H9 (cell line): ENCODE measurements around the gene DOK6. TPM values are rescaled to one million over a fixed set of nuclear protein-coding genes. Genes with fewer than 3 reads are reported as not detected.

Experiments
- DNase-seq: peaks from one replicate; pipeline ENCODE4 v3.0.0-alpha.2; 2017
- H2AFZ ChIP-seq: one replicate; pipeline ENCODE4 v1.6.1; 2013; ENCODE audit warnings: mild to moderate bottlenecking, low read length, control low read depth, moderate library complexity
- H2AK5ac ChIP-seq: 2 replicates; pipeline ENCODE4 v1.6.1; 2013; ENCODE audit warnings: low read length, control low read depth, mixed read lengths; ENCODE audit not compliant: insufficient read length
- H2BK120ac ChIP-seq: one replicate; pipeline ENCODE4 v1.6.1; 2013; ENCODE audit warnings: low read depth, mild to moderate bottlenecking, low read length, control low read depth, inconsistent platforms; ENCODE audit not compliant: poor library complexity, severe bottlenecking
- H2BK12ac ChIP-seq: 2 replicates; pipeline ENCODE4 v1.6.1; 2013; ENCODE audit warnings: low read length, control low read depth, mixed read lengths, low read depth; ENCODE audit not compliant: insufficient read length
- H2BK15ac ChIP-seq: 2 replicates; pipeline ENCODE4 v1.6.1; 2013; ENCODE audit warnings: low read depth, low read length, control low read depth
- H2BK20ac ChIP-seq: one replicate; pipeline ENCODE4 v1.6.1; 2013; ENCODE audit warnings: low read depth, mild to moderate bottlenecking, low read length, control low read depth, inconsistent platforms; ENCODE audit not compliant: poor library complexity, severe bottlenecking
- H2BK5ac ChIP-seq: 2 replicates; pipeline ENCODE4 v1.6.1; 2013; ENCODE audit warnings: low read length, control low read depth, mixed read lengths; ENCODE audit not compliant: insufficient read length
- H3K14ac ChIP-seq: 2 replicates; pipeline ENCODE4 v1.6.1; 2013; ENCODE audit warnings: low read length, control low read depth; ENCODE audit not compliant: insufficient read depth
- H3K18ac ChIP-seq: 2 replicates; pipeline ENCODE4 v1.6.1; 2013; ENCODE audit warnings: low read depth, mild to moderate bottlenecking, mixed read lengths, low read length, control low read depth; ENCODE audit not compliant: insufficient read length
- H3K23ac ChIP-seq: 2 replicates; pipeline ENCODE4 v1.6.1; 2013; ENCODE audit warnings: low read length, control low read depth, mixed read lengths, low read depth; ENCODE audit not compliant: insufficient read length
- H3K23me2 ChIP-seq: 2 replicates; pipeline ENCODE4 v1.6.1; 2013; ENCODE audit warnings: low read depth, mild to moderate bottlenecking, mixed read lengths, low read length, control low read depth; ENCODE audit not compliant: insufficient read length, poor library complexity, severe bottlenecking
- H3K27ac ChIP-seq: 2 replicates; pipeline ENCODE4 v1.5.1; 2013; ENCODE audit warnings: low read length, control low read depth, mixed read lengths, low read depth; ENCODE audit not compliant: insufficient read length
- H3K27me3 ChIP-seq: 2 replicates; pipeline ENCODE4 v1.6.1; 2013; ENCODE audit warnings: low read length, control low read depth, inconsistent platforms; ENCODE audit not compliant: insufficient read depth
- H3K4ac ChIP-seq: 2 replicates; pipeline ENCODE4 v1.6.1; 2013; ENCODE audit warnings: low read depth, mild to moderate bottlenecking, control low read depth, inconsistent platforms, low read length, moderate library complexity
- H3K4me1 ChIP-seq: 2 replicates; pipeline ENCODE4 v1.6.1; 2013; ENCODE audit warnings: low read length, control low read depth, inconsistent platforms; ENCODE audit not compliant: insufficient read depth
- H3K4me2 ChIP-seq: 2 replicates; pipeline ENCODE4 v1.6.1; 2013; ENCODE audit warnings: low read length, control low read depth, mixed read lengths; ENCODE audit not compliant: insufficient read length, insufficient read depth
- H3K56ac ChIP-seq: 2 replicates; pipeline ENCODE4 v1.6.1; 2013; ENCODE audit warnings: low read depth, mild to moderate bottlenecking, mixed read lengths, low read length, control low read depth; ENCODE audit not compliant: insufficient read length
- H3K79me1 ChIP-seq: 2 replicates; pipeline ENCODE4 v1.6.1; 2013; ENCODE audit warnings: low read depth, mild to moderate bottlenecking, moderate library complexity, low read length, control low read depth, inconsistent platforms; ENCODE audit not compliant: insufficient read depth, poor library complexity, severe bottlenecking
- H3K79me2 ChIP-seq: 2 replicates; pipeline ENCODE4 v1.6.1; 2013; ENCODE audit warnings: low read length, control low read depth, inconsistent platforms; ENCODE audit not compliant: insufficient read depth
- H3K9ac ChIP-seq: 2 replicates; pipeline ENCODE4 v1.6.1; 2013; ENCODE audit warnings: low read length, control low read depth, mixed read lengths; ENCODE audit not compliant: insufficient read length; ENCODE audit errors: extremely low read depth
- H3K9me3 ChIP-seq: one replicate; pipeline ENCODE4 v1.6.1; 2013; ENCODE audit warnings: low read depth, low read length, inconsistent platforms; ENCODE audit not compliant: control insufficient read depth
- H3T11ph ChIP-seq: one replicate; pipeline ENCODE4 v1.6.1; 2013; ENCODE audit warnings: mild to moderate bottlenecking, low read length, control low read depth, inconsistent platforms
- H4K20me1 ChIP-seq: one replicate; pipeline ENCODE4 v1.6.1; 2013; ENCODE audit not compliant: control insufficient read depth, insufficient read length, insufficient read depth
- H4K5ac ChIP-seq: 2 replicates; pipeline ENCODE4 v1.6.1; 2013; ENCODE audit warnings: low read depth, mild to moderate bottlenecking, mixed read lengths, low read length, control low read depth; ENCODE audit not compliant: insufficient read length
- H4K8ac ChIP-seq: replicated peaks from 2 replicates; pipeline ENCODE4 v1.6.1; 2013; ENCODE audit warnings: low read length, control low read depth, mixed read lengths, low read depth; ENCODE audit not compliant: insufficient read length
- H4K91ac ChIP-seq: 2 replicates; pipeline ENCODE4 v1.6.1; 2013; ENCODE audit warnings: low read depth, mild to moderate bottlenecking, moderate library complexity, mixed read lengths, low read length, control low read depth; ENCODE audit not compliant: insufficient read length
- H3K27ac Mint-ChIP-seq, 3 experiments: 2 replicates in 2 of 3; 3 replicates in 1 of 3; pipeline ENCODE4 v1.8.0; 2020 to 2021; ENCODE audit warnings: mixed read lengths in 3 of 3, mild to moderate bottlenecking in 1 of 3, moderate library complexity in 1 of 3
- H3K27me3 Mint-ChIP-seq: 2 replicates; pipeline ENCODE4 v1.8.0; 2021; ENCODE audit warnings: low read depth, mild to moderate bottlenecking, moderate library complexity, mixed read lengths
- H3K36me3 Mint-ChIP-seq, 3 experiments: 2 replicates in 2 of 3; 3 replicates in 1 of 3; pipeline ENCODE4 v1.8.0; 2020 to 2021; ENCODE audit warnings: low read depth in 3 of 3, mixed read lengths in 3 of 3; ENCODE audit not compliant: insufficient read depth in 1 of 3
- H3K4me1 Mint-ChIP-seq, 2 experiments: 2 replicates each; pipeline ENCODE4 v1.8.0; 2020; ENCODE audit warnings: mixed read lengths in 2 of 2
- H3K4me3 Mint-ChIP-seq, 2 experiments: 2 replicates in 1 of 2; 3 replicates in 1 of 2; pipeline ENCODE4 v1.8.0; 2020 to 2021; ENCODE audit warnings: mild to moderate bottlenecking in 2 of 2, mixed read lengths in 2 of 2, moderate library complexity in 1 of 2
- H3K9me3 Mint-ChIP-seq, 2 experiments: 2 replicates in 1 of 2; 3 replicates in 1 of 2; pipeline ENCODE4 v1.8.0; 2020; ENCODE audit warnings: mild to moderate bottlenecking in 2 of 2, mixed read lengths in 2 of 2, moderate library complexity in 1 of 2
- WGBS: extraction: QIAGEN DNeasy Blood & Tissue Kit; methylation state at CpG from one replicate; pipeline ENCODE4 v1.1.7; 2013; ENCODE audit warnings: missing lambda C conversion rate, low lambda C conversion rate, mixed read lengths; ENCODE audit not compliant: insufficient read length; ENCODE audit errors: extremely low coverage; 5-methylcytosine and 5-hydroxymethylcytosine counted together
- total RNA-seq: library from RNA; stranded (reverse); gene quantifications from 2 replicates; pipeline ENCODE4 v1.2.1, GENCODE V29; 2021
- TF ChIP-seq, protein P1 (sequence below): fragments of 200-600 bp; sonication (generic); conservative IDR thresholded peaks from 3 replicates; pipeline ENCODE4 v1.8.0; 2021; ENCODE audit warnings: antibody characterized with exemption, mild to moderate bottlenecking

Gene DOK6
- total RNA-seq, 1 experiment from 2014 or later, result 0.20 TPM

DNA sequence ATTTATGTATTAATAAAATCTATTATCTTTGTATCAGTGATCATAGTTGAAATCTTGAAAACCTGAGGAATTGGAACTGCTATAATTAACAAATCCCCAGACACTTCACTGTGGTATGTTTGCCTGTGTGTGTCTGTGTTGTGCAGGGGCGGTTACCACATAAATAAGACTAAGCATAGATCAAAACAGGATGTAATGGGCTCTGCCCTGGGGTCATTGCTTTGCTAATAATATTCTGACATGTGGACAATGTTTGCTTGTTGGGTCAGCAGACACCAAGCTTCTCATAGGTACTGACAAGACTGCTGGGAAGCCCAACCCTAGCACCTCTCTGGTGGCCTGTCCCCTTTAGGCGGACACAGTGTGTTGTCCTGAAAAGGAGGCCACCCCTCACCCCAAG lies 35.8 kb upstream of the DOK6 start:
- Histone ChIP-seq H3K79me1 (no peaks in the 10 kb centered on the region), H2BK15ac (no peak overlapping the region), H2BK120ac (no peak overlapping the region), H3K9ac (no peak overlapping the region), H3K4ac (no peak overlapping the region), H3K23me2 (no peaks in the 10 kb centered on the region), H3K4me2 (no peak overlapping the region), H4K20me1 (no peaks in the 10 kb centered on the region), H3K23ac (no peak overlapping the region), H3K79me2 (no peaks in the 10 kb centered on the region), H2BK12ac (no peak overlapping the region), H3K18ac (no peak overlapping the region), H2BK5ac (no peak overlapping the region), H3T11ph (no peak overlapping the region), H3K14ac (no peak overlapping the region), H4K5ac (no peak overlapping the region), H2AK5ac (no peak overlapping the region), H3K4me1 (no peaks in the 10 kb centered on the region), H2AFZ (no peak overlapping the region), H3K56ac (no peak overlapping the region), H3K27me3 (no peaks in the 10 kb centered on the region; the same call in 1 of the 2 replicates), H4K91ac (no peak overlapping the region), H4K8ac (no peak overlapping the region), H2BK20ac (no peak overlapping the region), H3K27ac (no peak overlapping the region), H3K9me3 (no peaks in the 10 kb centered on the region)
- Mint-ChIP-seq H3K27ac (no peak overlapping the region), H3K4me1 (no peaks in the 10 kb centered on the region), H3K4me3 (no peak overlapping the region), H3K36me3 (peaks cover 3 to 7% (median 4%) of the 10 kb centered on the region in 3 experiments; a peak in 5 of 7 replicates), H3K27me3 (no peaks in the 10 kb centered on the region), H3K9me3 (peaks cover 7 to 10% of the 10 kb centered on the region in 2 experiments)
- WGBS, result no CpG with 5 or more reads among the region's 2 CpGs
- no peak for DNase-seq
- TF ChIP-seq, protein P1, sequence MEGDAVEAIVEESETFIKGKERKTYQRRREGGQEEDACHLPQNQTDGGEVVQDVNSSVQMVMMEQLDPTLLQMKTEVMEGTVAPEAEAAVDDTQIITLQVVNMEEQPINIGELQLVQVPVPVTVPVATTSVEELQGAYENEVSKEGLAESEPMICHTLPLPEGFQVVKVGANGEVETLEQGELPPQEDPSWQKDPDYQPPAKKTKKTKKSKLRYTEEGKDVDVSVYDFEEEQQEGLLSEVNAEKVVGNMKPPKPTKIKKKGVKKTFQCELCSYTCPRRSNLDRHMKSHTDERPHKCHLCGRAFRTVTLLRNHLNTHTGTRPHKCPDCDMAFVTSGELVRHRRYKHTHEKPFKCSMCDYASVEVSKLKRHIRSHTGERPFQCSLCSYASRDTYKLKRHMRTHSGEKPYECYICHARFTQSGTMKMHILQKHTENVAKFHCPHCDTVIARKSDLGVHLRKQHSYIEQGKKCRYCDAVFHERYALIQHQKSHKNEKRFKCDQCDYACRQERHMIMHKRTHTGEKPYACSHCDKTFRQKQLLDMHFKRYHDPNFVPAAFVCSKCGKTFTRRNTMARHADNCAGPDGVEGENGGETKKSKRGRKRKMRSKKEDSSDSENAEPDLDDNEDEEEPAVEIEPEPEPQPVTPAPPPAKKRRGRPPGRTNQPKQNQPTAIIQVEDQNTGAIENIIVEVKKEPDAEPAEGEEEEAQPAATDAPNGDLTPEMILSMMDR, result no peak
